Measurements from ENCODE around the gene ZNF689. TPM values are rescaled to one million over a fixed set of nuclear protein-coding genes. Genes with fewer than 3 reads are reported as not detected.
A peak's percentile ranks its signal among the peaks of the same experiment; 100 is the strongest.

The ZNF689 gene
- total and polyA plus RNA-seq, 2 donors (not counting 1 experiment from before 2014, with no cell fraction given), result 3.5 to 6.1 TPM

- Histone ChIP-seq H3K4me1 (ENCODE audit: control insufficient read depth, extremely low read depth, insufficient read depth, low read length) (peaks cover 8% of the 10 kb centered on the region), H3K9me3 (ENCODE audit: control insufficient read depth, insufficient read depth, low read depth, low read length) (no peaks in the 10 kb centered on the region), H3K4me3 (replicated peaks in 1 of 4; ENCODE audit: control extremely low read depth in 1 of 4, insufficient read depth in 1 of 4, low read depth in 3 of 4, low read length in 4 of 4) (peak overlapping the region; percentile 67 to 99 (median 84)), H3K27ac (ENCODE audit: insufficient read depth, low read length) (peak overlapping the region; percentile 60), H3K27me3 (ENCODE audit: control insufficient read depth, insufficient read depth, low read length) (no peaks in the 10 kb centered on the region), H3K79me2 (ENCODE audit: control insufficient read depth, insufficient read depth, low read length) (peaks cover 13% of the 10 kb centered on the region), H2AFZ (ENCODE audit: low read length) (no peak overlapping the region), H4K20me1 (ENCODE audit: control insufficient read depth, extremely low read depth, insufficient read depth, low read length) (no peaks in the 10 kb centered on the region), H3K4me2 (ENCODE audit: extremely low read depth, insufficient read depth, low read length) (peak overlapping the region; percentile 78), H3K36me3 (ENCODE audit: control insufficient read depth, insufficient read depth, low read length) (peaks cover 12% of the 10 kb centered on the region), H3K9ac (ENCODE audit: insufficient read depth, low read length) (peak overlapping the region; percentile 73)
- TF ChIP-seq EZH2 (IDR thresholded peaks at IDR 0.05; ENCODE audit: low read length, missing control alignments) (no peak), CTCF (conservative IDR thresholded peaks at IDR 0.05 in 1 of 2, IDR thresholded peaks at IDR 0.05 in 1 of 2; ENCODE audit: low read depth in 1 of 2, low read length in 2 of 2) (no peak)
- DNase-seq (ENCODE audit: low read depth in 2 of 2), result peak in 1 of 2 donors; percentile 11
Measured at GRCh38 chr16:30652005-30652296, 41.8 kb upstream of the ZNF689 start.

- Histone ChIP-seq H3K4me3 (replicated peaks in 1 of 4; ENCODE audit: control extremely low read depth in 1 of 4, insufficient read depth in 1 of 4, low read depth in 3 of 4, low read length in 4 of 4) (peak overlapping the region; percentile 81 to 99 (median 95)), H2AFZ (ENCODE audit: low read length) (peak overlapping the region; percentile 81), H3K79me2 (ENCODE audit: control insufficient read depth, insufficient read depth, low read length) (peaks cover 13% of the 10 kb centered on the region), H3K36me3 (ENCODE audit: control insufficient read depth, insufficient read depth, low read length) (peaks cover 11% of the 10 kb centered on the region), H3K4me2 (ENCODE audit: extremely low read depth, insufficient read depth, low read length) (peak overlapping the region; percentile 90), H3K9ac (ENCODE audit: insufficient read depth, low read length) (peak overlapping the region; percentile 88), H3K9me3 (ENCODE audit: control insufficient read depth, insufficient read depth, low read depth, low read length) (no peaks in the 10 kb centered on the region), H3K4me1 (ENCODE audit: control insufficient read depth, extremely low read depth, insufficient read depth, low read length) (peaks cover 5% of the 10 kb centered on the region), H4K20me1 (ENCODE audit: control insufficient read depth, extremely low read depth, insufficient read depth, low read length) (no peaks in the 10 kb centered on the region), H3K27me3 (ENCODE audit: control insufficient read depth, insufficient read depth, low read length) (no peaks in the 10 kb centered on the region), H3K27ac (ENCODE audit: insufficient read depth, low read length) (peak overlapping the region; percentile 94)
- TF ChIP-seq EZH2 (IDR thresholded peaks at IDR 0.05; ENCODE audit: low read length, missing control alignments) (no peak), CTCF (conservative IDR thresholded peaks at IDR 0.05 in 1 of 2, IDR thresholded peaks at IDR 0.05 in 1 of 2; ENCODE audit: low read depth in 1 of 2, low read length in 2 of 2) (peak in 1 of 2 donors; percentile 29)
- DNase-seq (ENCODE audit: low read depth in 2 of 2), result peak; percentile 41 to 58
Measured at GRCh38 chr16:30651124-30652004, 41.2 kb upstream of the ZNF689 start.

GRCh38 chr16:30650369-30651123, 40.4 kb upstream of the ZNF689 start, which contains the start of gene PRR14:
PRR14 (plus strand) TSS chr16:30650960; CDS start chr16:30651646, 686 bp downstream.
- Histone ChIP-seq H3K27me3 (ENCODE audit: control insufficient read depth, insufficient read depth, low read length) (no peaks in the 10 kb centered on the region), H3K9me3 (ENCODE audit: control insufficient read depth, insufficient read depth, low read depth, low read length) (no peaks in the 10 kb centered on the region), H2AFZ (ENCODE audit: low read length) (peak within 1 kb of the TSS; percentile 99), H4K20me1 (ENCODE audit: control insufficient read depth, extremely low read depth, insufficient read depth, low read length) (no peaks in the 10 kb centered on the region), H3K27ac (ENCODE audit: insufficient read depth, low read length) (peak within 1 kb of the TSS; percentile 94), H3K79me2 (ENCODE audit: control insufficient read depth, insufficient read depth, low read length) (peaks cover 13% of the 10 kb centered on the region), H3K4me2 (ENCODE audit: extremely low read depth, insufficient read depth, low read length) (peak within 1 kb of the TSS; percentile 90), H3K4me1 (ENCODE audit: control insufficient read depth, extremely low read depth, insufficient read depth, low read length) (peaks cover 5% of the 10 kb centered on the region), H3K4me3 (replicated peaks in 1 of 4; ENCODE audit: control extremely low read depth in 1 of 4, insufficient read depth in 1 of 4, low read depth in 3 of 4, low read length in 4 of 4) (peak within 1 kb of the TSS; percentile 81 to 99 (median 95)), H3K36me3 (ENCODE audit: control insufficient read depth, insufficient read depth, low read length) (peaks cover 7% of the 10 kb centered on the region), H3K9ac (ENCODE audit: insufficient read depth, low read length) (peak within 1 kb of the TSS; percentile 88)
- peak; percentile 99 to 100 for DNase-seq (ENCODE audit: low read depth in 2 of 2)
- peak in 1 of 2 donors; percentile 13 for TF ChIP-seq CTCF (conservative IDR thresholded peaks at IDR 0.05 in 1 of 2, IDR thresholded peaks at IDR 0.05 in 1 of 2; ENCODE audit: low read depth in 1 of 2, low read length in 2 of 2)
- TF ChIP-seq EZH2 (IDR thresholded peaks at IDR 0.05; ENCODE audit: low read length, missing control alignments), result no peak

All from fibroblast of lung (primary cell).